Neutrophil (primary cell): ENCODE data around the gene LRMDA.

Source experiments
- H3K27ac ChIP-seq: fragments of 200-600 bp; sonication (generic); 2 replicates; pipeline ENCODE4 v1.5.1; 2016; ENCODE audit warnings: mild to moderate bottlenecking, moderate library complexity
- H3K27me3 ChIP-seq: fragments of 200-600 bp; sonication (generic); 2 replicates; pipeline ENCODE4 v1.6.0; 2016; ENCODE audit warnings: mild to moderate bottlenecking
- H3K36me3 ChIP-seq: fragments of 200-600 bp; sonication (generic); 2 replicates; pipeline ENCODE4 v1.5.1; 2017
- H3K4me1 ChIP-seq, 2 experiments: fragments of 200-600 bp in 1 of 2; sonication (generic) in 1 of 2; 1 replicate in 1 of 2; 2 replicates in 1 of 2; pipeline versions ENCODE4 v1.5.1 to v1.6.1; 2013 to 2016; ENCODE audit warnings: low read depth in 1 of 2, low read length in 1 of 2, mild to moderate bottlenecking in 1 of 2, moderate library complexity in 1 of 2; ENCODE audit not compliant: control insufficient read depth in 1 of 2, insufficient read depth in 1 of 2
- H3K4me3 ChIP-seq, 2 experiments: fragments of 200-600 bp in 1 of 2; sonication (generic) in 1 of 2; 1 replicate in 1 of 2; 2 replicates in 1 of 2; pipeline ENCODE4 v1.5.1; 2013 to 2016; ENCODE audit warnings: low read depth in 1 of 2, low read length in 1 of 2, mild to moderate bottlenecking in 1 of 2, moderate library complexity in 1 of 2
- H3K9me3 ChIP-seq: fragments of 200-600 bp; sonication (generic); 2 replicates; pipeline ENCODE4 v1.5.1; 2016
- CTCF ChIP-seq: fragments of 200-600 bp; sonication (generic); IDR thresholded peaks from 2 replicates; pipeline ENCODE4 v1.5.1; 2016; ENCODE audit warnings: antibody characterized with exemption

Gene LRMDA

DNA sequence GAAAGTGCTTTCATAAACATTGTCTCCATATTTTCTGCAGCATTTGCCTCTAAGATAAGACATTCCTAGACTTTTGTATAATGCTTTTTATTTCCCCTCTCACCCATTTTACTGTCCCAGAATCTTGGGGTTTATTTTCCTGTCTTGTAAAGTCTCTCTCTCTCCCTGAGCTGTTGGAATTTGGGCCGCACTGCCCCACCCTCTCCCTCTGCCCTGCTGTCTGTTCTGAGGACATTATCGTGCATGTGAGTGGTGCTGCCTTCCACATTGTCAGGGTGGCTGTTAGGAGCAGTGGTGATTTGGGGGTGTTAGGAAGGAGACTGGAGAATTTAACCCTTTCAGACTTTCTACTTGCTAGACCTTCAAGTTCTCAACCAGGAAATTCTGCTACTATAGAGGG is 16.7 kb downstream of the LRMDA start:
- H3K36me3 ChIP-seq, result no peaks in the 10 kb centered on the region
- H3K27me3 ChIP-seq, result no peaks in the 10 kb centered on the region
- H3K4me3 ChIP-seq, result no peak overlapping the region
- H3K27ac ChIP-seq, result no peak overlapping the region
- no peaks in the 10 kb centered on the region for H3K9me3 ChIP-seq
- no peaks in the 10 kb centered on the region for H3K4me1 ChIP-seq
- TF ChIP-seq CTCF, result no peak

DNA sequence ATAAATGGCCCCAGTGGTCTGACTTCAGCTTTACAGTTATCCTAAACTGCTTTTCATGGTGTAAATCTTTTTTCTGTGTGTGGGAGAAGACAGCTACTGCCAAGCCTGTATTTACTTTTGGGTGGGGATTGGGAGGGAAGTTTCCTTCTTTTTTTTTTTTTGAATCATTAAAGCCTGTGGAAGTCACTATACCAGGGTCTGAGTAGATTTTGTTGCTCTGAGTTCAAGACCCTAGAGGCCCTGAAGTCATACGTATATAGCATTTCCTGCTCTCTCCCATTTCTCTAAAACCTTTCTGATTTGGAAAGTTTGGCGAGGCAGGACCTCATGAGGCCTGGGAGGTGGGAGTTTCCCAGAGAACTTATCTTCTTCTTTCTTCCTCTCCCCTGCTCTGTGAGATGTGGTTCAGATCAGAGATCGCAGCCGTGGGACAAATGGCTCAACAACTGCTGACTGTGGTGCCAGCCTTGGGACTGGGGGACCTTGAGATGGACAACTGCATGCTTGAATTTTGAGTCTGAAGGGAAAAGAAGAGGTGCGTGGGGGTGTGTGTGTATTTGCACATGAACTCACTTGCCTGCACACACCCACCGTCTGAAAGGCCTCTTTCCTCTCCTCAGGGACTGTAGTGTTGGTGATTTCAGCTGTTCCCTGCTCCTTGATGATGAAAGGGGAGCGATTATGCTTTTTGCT is 18.1 kb downstream of the LRMDA start:
- no peak overlapping the region for H3K4me3 ChIP-seq
- no peaks in the 10 kb centered on the region for H3K27me3 ChIP-seq
- TF ChIP-seq CTCF, result no peak
- no peak overlapping the region for H3K27ac ChIP-seq
- no peaks in the 10 kb centered on the region for H3K4me1 ChIP-seq
- H3K9me3 ChIP-seq, result no peaks in the 10 kb centered on the region
- peaks cover 4% of the 10 kb centered on the region for H3K36me3 ChIP-seq

DNA sequence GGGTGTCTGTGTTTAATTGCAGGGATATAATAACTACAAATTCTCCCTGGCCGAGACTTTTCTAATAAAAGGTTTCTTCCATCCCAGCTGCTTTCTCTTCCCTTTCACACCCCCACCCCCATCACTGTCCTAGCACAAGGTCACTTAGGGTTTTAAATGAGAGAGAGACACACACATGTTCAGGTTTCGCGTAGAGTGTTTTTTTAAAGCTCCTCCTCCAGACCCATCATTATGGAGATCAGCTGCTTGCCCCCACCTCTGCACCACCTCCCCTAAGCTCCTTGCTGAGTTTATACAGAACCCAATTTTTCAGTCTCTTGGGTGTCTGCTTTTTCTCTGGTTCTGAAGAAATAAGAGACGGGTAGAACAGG is 18.6 kb downstream of the LRMDA start:
- Histone ChIP-seq H3K27ac (no peak overlapping the region), H3K4me3 (no peak overlapping the region), H3K9me3 (no peaks in the 10 kb centered on the region), H3K4me1 (no peaks in the 10 kb centered on the region), H3K27me3 (no peaks in the 10 kb centered on the region), H3K36me3 (peaks cover 9% of the 10 kb centered on the region)
- no peak for TF ChIP-seq CTCF

- Histone ChIP-seq H3K4me1 (no peaks in the 10 kb centered on the region), H3K27me3 (no peaks in the 10 kb centered on the region), H3K9me3 (no peaks in the 10 kb centered on the region), H3K27ac (no peak overlapping the region), H3K36me3 (peaks cover 11% of the 10 kb centered on the region), H3K4me3 (no peak overlapping the region)
- TF ChIP-seq CTCF, result no peak
Observed at GRCh38 chr10:75450644-75451640, 19.5 kb downstream of the LRMDA start.

- H3K4me1 ChIP-seq, result no peaks in the 10 kb centered on the region
- H3K4me3 ChIP-seq, result no peak overlapping the region
- H3K27ac ChIP-seq, result no peak overlapping the region
- peaks cover 13% of the 10 kb centered on the region for H3K36me3 ChIP-seq
- H3K9me3 ChIP-seq, result no peaks in the 10 kb centered on the region
- H3K27me3 ChIP-seq, result no peaks in the 10 kb centered on the region
- no peak for TF ChIP-seq CTCF
Observed at GRCh38 chr10:75451831-75452230, 20.4 kb downstream of the LRMDA start.
